ENCODE results near the gene ARHGAP35. TPM values are rescaled to one million over a fixed set of nuclear protein-coding genes. Genes with fewer than 3 reads are reported as not detected.

Gene ARHGAP35
- total RNA-seq, 2 donors from 2014 or later, result 22.8 to 24.7 TPM

GRCh38 chr19:46842791-46843190 is 18.0 kb upstream of the ARHGAP35 start:
- TF ChIP-seq, protein P1, sequence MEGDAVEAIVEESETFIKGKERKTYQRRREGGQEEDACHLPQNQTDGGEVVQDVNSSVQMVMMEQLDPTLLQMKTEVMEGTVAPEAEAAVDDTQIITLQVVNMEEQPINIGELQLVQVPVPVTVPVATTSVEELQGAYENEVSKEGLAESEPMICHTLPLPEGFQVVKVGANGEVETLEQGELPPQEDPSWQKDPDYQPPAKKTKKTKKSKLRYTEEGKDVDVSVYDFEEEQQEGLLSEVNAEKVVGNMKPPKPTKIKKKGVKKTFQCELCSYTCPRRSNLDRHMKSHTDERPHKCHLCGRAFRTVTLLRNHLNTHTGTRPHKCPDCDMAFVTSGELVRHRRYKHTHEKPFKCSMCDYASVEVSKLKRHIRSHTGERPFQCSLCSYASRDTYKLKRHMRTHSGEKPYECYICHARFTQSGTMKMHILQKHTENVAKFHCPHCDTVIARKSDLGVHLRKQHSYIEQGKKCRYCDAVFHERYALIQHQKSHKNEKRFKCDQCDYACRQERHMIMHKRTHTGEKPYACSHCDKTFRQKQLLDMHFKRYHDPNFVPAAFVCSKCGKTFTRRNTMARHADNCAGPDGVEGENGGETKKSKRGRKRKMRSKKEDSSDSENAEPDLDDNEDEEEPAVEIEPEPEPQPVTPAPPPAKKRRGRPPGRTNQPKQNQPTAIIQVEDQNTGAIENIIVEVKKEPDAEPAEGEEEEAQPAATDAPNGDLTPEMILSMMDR (IDR thresholded peaks at IDR 0.05), result no peak
- no peak for TF ChIP-seq POLR2A (IDR thresholded peaks at IDR 0.05)
- Histone ChIP-seq H3K4me1 (peaks cover 7% of the 10 kb centered on the region), H3K9me3 (no peaks in the 10 kb centered on the region), H3K27ac (no peak overlapping the region), H3K4me3 (no peak overlapping the region), H3K36me3 (replicated peaks in 1 of 2; ENCODE audit: insufficient read depth in 1 of 2, low read depth in 2 of 2) (peaks cover 0 to 9% of the 10 kb centered on the region in 2 donors), H3K27me3 (no peaks in the 10 kb centered on the region)
- 81 to 82% methylated on average over 11 of the region's 11 CpGs for WGBS, 2 donors
- intact Hi-C loops (cut with DNase I), result loop anchor here (5.0 kb wide), 1 partner anchor 85 kb away; no protein-coding TSS in a partner anchor
- DNase-seq (no peak), ATAC-seq (no peak)

DNA sequence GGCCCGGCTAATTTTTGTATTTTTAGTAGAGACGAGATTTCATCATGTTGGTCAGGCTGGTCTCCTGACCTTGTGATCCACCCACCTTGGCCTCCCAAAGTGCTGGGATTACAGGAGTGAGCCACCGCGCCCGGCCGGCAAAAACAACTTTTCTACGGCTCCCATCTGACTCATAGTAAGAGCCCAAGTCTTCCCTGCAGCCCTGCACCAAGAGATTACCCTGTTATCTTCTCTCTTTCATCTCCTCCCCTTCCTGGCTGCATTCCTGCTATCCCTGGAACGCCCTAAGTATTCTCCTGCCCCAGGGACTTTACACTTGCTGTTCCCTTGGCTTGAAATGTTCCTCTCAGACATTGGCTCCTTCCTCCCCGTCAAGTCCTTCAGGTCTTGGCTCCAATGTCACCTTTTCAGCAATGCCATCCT is 16.7 kb upstream of the ARHGAP35 start:
- peaks cover 0 to 9% of the 10 kb centered on the region in 2 donors for H3K36me3 ChIP-seq (replicated peaks in 1 of 2; ENCODE audit: insufficient read depth in 1 of 2, low read depth in 2 of 2)
- WGBS, 2 donors, result 84 to 93% methylated on average over 6 to 9 of the region's 9 CpGs
- intact Hi-C loops (cut with DNase I), result loop anchor here (5.0 kb wide), 1 partner anchor 87 kb away; no protein-coding TSS in a partner anchor

DNA sequence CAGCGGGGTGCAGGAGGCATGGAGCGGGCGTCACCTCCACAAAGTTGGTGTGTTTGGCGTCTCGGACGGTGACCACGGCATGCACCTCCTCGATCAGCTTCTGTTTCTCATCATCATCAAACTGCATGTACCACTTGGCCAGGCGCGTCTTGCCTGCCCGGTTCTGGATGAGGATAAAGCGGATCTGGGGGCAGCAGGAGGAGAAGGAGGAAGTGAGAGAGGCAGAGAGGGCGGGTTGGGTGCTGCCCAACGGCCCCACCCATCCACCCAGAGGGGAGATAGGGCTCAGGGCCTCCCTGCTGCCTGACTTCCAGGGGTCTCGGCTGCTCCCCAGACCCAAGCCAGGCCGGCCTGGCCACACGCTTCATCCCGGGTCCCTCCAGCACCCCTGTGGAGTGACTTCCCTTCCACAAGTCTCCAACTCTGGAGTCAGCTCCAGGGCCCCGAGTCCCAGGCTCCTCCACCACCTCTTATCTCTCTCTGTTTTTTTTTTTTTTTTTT is 14.8 kb upstream of the ARHGAP35 start:
- ATAC-seq (no peak), DNase-seq (no peak)
- no peak overlapping the region for H3K27ac ChIP-seq
- peaks cover 0 to 6% of the 10 kb centered on the region in 2 donors for H3K36me3 ChIP-seq (replicated peaks in 1 of 2; ENCODE audit: insufficient read depth in 1 of 2, low read depth in 2 of 2)
- H3K4me1 ChIP-seq, result peaks cover 11% of the 10 kb centered on the region
- no peaks in the 10 kb centered on the region for H3K9me3 ChIP-seq
- H3K4me3 ChIP-seq, result no peak overlapping the region
- intact Hi-C loops (cut with DNase I), result no loop called here
- WGBS, 2 donors, result 80 to 92% methylated on average over 16 to 19 of the region's 19 CpGs
- no peaks in the 10 kb centered on the region for H3K27me3 ChIP-seq
- TF ChIP-seq, protein P1 (IDR thresholded peaks at IDR 0.05), result no peak
- TF ChIP-seq POLR2A (IDR thresholded peaks at IDR 0.05), result no peak

More for the DNA sequence above, 16.7 kb upstream of the ARHGAP35 start:
- peaks cover 7% of the 10 kb centered on the region for H3K4me1 ChIP-seq
- H3K27ac ChIP-seq, result no peak overlapping the region
- ATAC-seq (no peak), DNase-seq (no peak)
- H3K27me3 ChIP-seq, result no peaks in the 10 kb centered on the region
- H3K4me3 ChIP-seq, result no peak overlapping the region
- TF ChIP-seq, protein P1 (IDR thresholded peaks at IDR 0.05), result no peak
- TF ChIP-seq POLR2A (IDR thresholded peaks at IDR 0.05), result no peak
- no peaks in the 10 kb centered on the region for H3K9me3 ChIP-seq

GRCh38 chr19:46847528-46847927 is 13.3 kb upstream of the ARHGAP35 start:
- TF ChIP-seq, protein P1 (IDR thresholded peaks at IDR 0.05), result no peak
- no peak for TF ChIP-seq POLR2A (IDR thresholded peaks at IDR 0.05)
- 81 to 92% methylated on average over 11 of the region's 11 CpGs for WGBS, 2 donors
- Histone ChIP-seq H3K27ac (no peak overlapping the region), H3K4me1 (peaks cover 11% of the 10 kb centered on the region), H3K4me3 (no peak overlapping the region), H3K27me3 (no peaks in the 10 kb centered on the region), H3K9me3 (no peaks in the 10 kb centered on the region), H3K36me3 (replicated peaks in 1 of 2; ENCODE audit: insufficient read depth in 1 of 2, low read depth in 2 of 2) (peaks cover 0 to 5% of the 10 kb centered on the region in 2 donors)
- intact Hi-C loops (cut with DNase I), result no loop called here
- DNase-seq (no peak), ATAC-seq (no peak)

DNA sequence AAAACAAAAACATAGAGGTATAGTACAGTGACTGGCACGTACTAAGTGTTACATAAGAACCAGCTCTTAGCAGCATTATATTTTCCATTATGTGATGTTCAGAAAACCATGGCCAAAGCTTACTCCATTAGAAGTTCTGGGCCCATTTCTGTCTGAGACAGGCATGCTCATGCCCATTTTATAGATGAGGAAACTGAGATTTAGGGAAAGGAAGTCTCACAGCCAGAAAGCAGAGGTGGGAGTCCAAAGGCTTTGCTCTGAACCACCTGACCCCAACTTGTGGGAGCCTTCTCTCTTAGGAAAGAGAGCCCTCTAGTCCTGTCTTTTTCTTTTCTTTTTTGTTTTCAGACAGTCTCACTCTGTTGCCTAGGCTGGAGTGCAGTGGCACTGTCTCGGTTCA is 12.4 kb upstream of the ARHGAP35 start:
- H3K9me3 ChIP-seq, result no peaks in the 10 kb centered on the region
- no peak for DNase-seq
- intact Hi-C loops (cut with DNase I), result no loop called here
- no peak overlapping the region for H3K27ac ChIP-seq
- TF ChIP-seq POLR2A (IDR thresholded peaks at IDR 0.05), result no peak
- TF ChIP-seq, protein P1 (IDR thresholded peaks at IDR 0.05), result no peak
- no peak overlapping the region for H3K4me3 ChIP-seq
- no peak for ATAC-seq
- 89 to 95% methylated on average over 2 of the region's 2 CpGs for WGBS, 2 donors
- peaks cover 0 to 2% of the 10 kb centered on the region in 2 donors for H3K36me3 ChIP-seq (replicated peaks in 1 of 2; ENCODE audit: insufficient read depth in 1 of 2, low read depth in 2 of 2)
- peaks cover 11% of the 10 kb centered on the region for H3K4me1 ChIP-seq
- H3K27me3 ChIP-seq, result no peaks in the 10 kb centered on the region

Data from body of pancreas (tissue), 4 donors.